ENCODE data around the gene TSPEAR.

The TSPEAR gene

DNA sequence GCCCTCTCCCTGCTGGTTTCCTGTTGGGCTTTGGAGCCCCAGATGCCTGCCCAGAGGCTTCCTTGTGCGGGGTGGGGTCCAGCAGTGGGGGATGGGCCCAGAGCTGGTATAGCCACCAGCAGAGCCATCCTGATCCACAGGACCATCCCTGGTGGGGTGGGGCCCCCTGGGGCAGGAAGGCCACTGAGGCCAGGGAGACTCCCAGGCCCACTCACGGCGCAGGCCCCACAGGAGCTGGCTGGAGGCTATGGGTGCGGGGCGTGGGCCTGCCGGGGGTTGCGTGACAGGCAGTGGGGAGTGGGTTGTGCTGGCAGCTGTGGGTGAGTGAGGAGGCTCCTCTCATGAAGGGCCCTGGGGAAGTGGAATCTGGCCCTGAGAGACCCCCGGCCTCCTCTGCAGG lies 250.4 kb downstream of the TSPEAR start:
- Histone ChIP-seq H3K36me3 (ENCODE audit: control insufficient read depth, insufficient read depth, low read length) (no peaks in the 10 kb centered on the region), H3K4me1 (ENCODE audit: control insufficient read depth, insufficient read depth, low read length) (no peaks in the 10 kb centered on the region)

DNA sequence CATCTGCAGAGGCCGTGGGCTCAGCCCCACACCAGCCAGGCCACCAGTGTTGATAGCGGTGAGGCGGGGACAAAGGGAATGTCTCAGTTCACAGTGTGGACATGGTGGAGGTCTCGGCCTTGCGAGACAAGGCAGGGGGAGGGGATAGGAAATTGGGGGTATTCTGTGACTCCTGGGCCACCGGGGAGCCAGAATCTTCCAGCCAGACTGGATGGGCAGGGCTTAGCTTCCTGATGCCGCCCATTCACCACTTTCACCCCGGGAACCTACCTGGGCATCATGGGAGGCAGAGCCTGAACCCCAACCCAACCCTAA lies 251.0 kb downstream of the TSPEAR start:
- Histone ChIP-seq H3K4me3 (ENCODE audit: low read length) (no peak overlapping the region), H3K4me1 (ENCODE audit: control insufficient read depth, insufficient read depth, low read length) (no peaks in the 10 kb centered on the region), H3K36me3 (ENCODE audit: control insufficient read depth, insufficient read depth, low read length) (no peaks in the 10 kb centered on the region), H3K27me3 (ENCODE audit: control insufficient read depth, insufficient read depth, low read length) (no peaks in the 10 kb centered on the region), H3K9ac (ENCODE audit: low read length) (no peak overlapping the region), H3K27ac (ENCODE audit: low read depth, low read length) (no peak overlapping the region)

More for the DNA sequence above, 250.4 kb downstream of the TSPEAR start:
- H3K4me3 ChIP-seq (ENCODE audit: low read length), result no peak overlapping the region
- H3K27ac ChIP-seq (ENCODE audit: low read depth, low read length), result no peak overlapping the region
- H3K9ac ChIP-seq (ENCODE audit: low read length), result no peak overlapping the region
- H3K27me3 ChIP-seq (ENCODE audit: control insufficient read depth, insufficient read depth, low read length), result no peaks in the 10 kb centered on the region

DNA sequence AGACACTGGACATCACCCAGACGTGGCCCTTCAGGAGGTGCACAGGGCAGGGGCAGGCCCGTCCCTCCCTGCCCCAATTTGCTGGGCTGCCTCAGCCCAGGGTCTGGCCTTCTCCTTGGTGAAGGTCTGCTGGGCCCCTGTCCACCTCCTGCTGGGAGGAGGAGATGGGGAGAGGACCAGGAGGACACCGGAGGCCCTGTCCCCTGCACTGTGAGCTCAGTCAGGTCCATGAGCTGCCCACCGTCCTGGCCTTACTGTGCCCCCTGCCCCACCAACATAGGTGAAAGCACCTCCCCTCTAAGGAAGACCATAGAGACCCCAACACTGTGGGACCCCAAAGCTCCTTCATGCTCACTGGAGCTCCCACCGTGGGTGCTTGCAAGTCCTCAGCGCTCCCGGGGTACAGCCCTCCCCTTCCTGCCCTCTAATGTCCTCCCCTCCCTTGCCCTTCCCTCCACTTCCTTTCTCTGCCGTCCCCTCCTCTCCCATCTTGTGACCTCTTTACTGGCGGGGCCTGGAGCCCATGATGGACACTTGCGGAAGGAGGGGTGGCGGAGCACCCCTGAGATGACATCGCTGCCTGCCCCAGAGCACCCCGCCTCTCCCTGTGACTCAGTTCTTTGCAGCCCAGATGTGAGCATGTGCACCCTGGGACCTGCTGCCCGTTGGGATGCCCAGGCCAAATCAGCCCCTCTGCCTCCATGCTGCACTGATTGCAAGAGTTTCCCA lies 251.5 kb downstream of the TSPEAR start:
- H3K4me1 ChIP-seq (ENCODE audit: control insufficient read depth, insufficient read depth, low read length), result no peaks in the 10 kb centered on the region
- H3K27me3 ChIP-seq (ENCODE audit: control insufficient read depth, insufficient read depth, low read length), result no peaks in the 10 kb centered on the region
- H3K4me3 ChIP-seq (ENCODE audit: low read length), result no peak overlapping the region
- no peaks in the 10 kb centered on the region for H3K36me3 ChIP-seq (ENCODE audit: control insufficient read depth, insufficient read depth, low read length)
- no peak overlapping the region for H3K27ac ChIP-seq (ENCODE audit: low read depth, low read length)
- no peak overlapping the region for H3K9ac ChIP-seq (ENCODE audit: low read length)

DNA sequence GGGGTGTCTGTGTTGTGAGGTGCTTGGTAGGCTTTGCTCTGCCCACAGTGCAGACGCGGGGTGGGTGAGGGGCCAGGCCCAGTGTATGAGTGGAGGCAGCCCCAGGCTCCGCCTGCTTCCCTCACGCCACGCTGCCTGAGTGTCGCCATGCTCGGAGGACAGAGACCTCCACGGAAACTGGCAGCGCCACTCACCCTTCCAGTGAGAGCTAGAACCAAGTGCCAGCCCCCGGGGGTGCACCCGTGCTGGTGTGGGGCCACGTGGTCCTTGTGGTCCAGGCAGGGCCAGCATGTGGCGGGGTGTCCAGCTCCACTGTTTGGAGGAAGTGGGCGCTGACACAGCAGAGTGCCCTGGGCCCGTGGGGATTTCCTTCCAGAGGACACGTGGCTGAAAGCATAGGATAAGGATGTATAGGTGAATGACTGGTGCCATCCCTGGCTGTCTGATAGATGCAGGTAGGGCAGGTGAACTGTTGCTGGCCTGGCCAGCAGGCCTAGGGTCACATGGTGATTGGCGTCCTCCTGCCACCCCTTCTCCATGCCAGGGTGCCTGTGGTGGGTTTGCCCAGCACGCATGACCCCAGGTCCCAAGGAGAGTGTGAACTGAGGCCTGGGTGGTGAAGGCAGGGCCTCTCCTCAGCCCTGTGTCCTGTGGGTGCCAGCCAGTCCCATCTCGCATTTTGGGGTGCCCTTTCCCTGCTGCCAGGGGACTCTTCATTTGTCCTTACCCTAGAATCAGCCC lies 252.2 kb downstream of the TSPEAR start:
- H3K9ac ChIP-seq (ENCODE audit: low read length), result no peak overlapping the region
- no peaks in the 10 kb centered on the region for H3K36me3 ChIP-seq (ENCODE audit: control insufficient read depth, insufficient read depth, low read length)
- H3K4me1 ChIP-seq (ENCODE audit: control insufficient read depth, insufficient read depth, low read length), result no peaks in the 10 kb centered on the region

DNA sequence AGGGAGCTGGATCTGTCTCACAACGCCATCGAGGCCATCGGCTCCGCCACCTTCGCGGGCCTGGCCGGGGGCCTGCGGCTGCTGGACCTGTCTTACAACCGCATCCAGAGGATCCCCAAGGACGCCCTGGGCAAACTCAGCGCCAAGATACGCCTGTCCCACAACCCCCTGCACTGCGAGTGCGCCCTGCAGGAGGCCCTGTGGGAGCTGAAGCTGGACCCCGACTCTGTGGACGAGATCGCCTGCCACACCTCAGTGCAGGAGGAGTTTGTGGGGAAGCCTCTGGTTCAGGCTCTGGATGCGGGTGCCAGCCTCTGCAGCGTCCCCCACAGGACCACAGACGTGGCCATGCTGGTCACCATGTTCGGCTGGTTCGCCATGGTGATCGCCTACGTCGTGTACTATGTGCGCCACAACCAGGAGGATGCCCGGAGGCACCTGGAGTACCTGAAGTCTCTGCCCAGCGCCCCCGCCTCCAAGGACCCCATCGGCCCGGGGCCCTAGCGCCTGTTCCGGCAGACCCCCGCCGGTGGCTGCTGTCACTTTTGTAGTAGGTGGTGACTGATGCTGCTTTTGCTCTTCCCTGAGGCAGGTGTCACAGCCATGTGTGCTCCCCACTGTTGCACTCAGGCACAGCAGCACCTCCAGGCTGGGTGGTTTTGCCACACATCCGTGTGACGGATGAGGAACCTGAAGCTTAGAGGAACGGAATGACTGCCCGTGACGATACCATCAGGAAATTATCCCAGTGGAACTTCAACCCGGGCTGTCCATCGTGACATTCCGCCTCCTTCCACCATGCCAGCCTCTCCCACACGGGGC lies 254.2 kb downstream of the TSPEAR start:
- Histone ChIP-seq H3K36me3 (ENCODE audit: control insufficient read depth, insufficient read depth, low read length) (no peaks in the 10 kb centered on the region), H3K9ac (ENCODE audit: low read length) (no peak overlapping the region), H3K27ac (ENCODE audit: low read depth, low read length) (no peak overlapping the region), H3K27me3 (ENCODE audit: control insufficient read depth, insufficient read depth, low read length) (no peaks in the 10 kb centered on the region), H3K4me1 (ENCODE audit: control insufficient read depth, insufficient read depth, low read length) (no peaks in the 10 kb centered on the region), H3K4me3 (ENCODE audit: low read length) (no peak overlapping the region)

More for the DNA sequence above, 252.2 kb downstream of the TSPEAR start:
- H3K4me3 ChIP-seq (ENCODE audit: low read length), result no peak overlapping the region
- no peaks in the 10 kb centered on the region for H3K27me3 ChIP-seq (ENCODE audit: control insufficient read depth, insufficient read depth, low read length)
- H3K27ac ChIP-seq (ENCODE audit: low read depth, low read length), result no peak overlapping the region

DNA sequence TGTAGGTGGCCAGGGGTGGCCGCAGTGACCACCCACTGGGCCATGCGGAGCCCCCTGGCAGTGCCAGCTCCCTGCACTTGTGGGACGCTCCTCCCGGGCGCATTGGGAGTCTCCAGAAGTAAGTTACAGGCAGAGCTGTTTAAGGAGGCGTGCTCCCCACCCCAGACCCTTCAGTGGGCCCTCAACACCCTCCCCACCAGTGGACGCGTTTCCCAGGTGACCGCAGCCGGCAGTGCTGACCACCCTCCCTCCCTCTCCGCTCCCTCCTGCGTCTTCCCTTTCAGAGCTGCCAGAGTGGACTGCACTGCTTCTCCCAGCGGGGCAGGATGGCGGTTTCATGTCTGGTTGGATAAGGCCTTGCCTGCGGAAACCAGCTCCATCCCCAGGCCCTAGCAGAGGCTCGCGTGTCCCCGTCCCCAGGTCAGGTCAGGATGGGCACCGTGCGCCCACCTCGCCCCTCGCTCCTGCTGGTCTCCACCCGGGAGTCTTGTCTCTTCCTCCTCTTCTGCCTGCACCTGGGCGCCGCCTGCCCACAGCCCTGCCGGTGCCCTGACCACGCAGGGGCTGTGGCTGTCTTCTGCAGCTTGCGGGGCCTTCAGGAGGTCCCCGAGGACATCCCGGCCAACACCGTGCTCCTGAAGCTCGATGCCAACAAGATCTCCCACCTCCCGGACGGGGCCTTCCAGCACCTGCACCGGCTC lies 255.0 kb downstream of the TSPEAR start:
- Histone ChIP-seq H3K27me3 (ENCODE audit: control insufficient read depth, insufficient read depth, low read length) (no peaks in the 10 kb centered on the region), H3K27ac (ENCODE audit: low read depth, low read length) (no peak overlapping the region), H3K4me1 (ENCODE audit: control insufficient read depth, insufficient read depth, low read length) (no peaks in the 10 kb centered on the region), H3K9ac (ENCODE audit: low read length) (no peak overlapping the region), H3K4me3 (ENCODE audit: low read length) (peak overlapping the region; percentile 70), H3K36me3 (ENCODE audit: control insufficient read depth, insufficient read depth, low read length) (no peaks in the 10 kb centered on the region)

DNA sequence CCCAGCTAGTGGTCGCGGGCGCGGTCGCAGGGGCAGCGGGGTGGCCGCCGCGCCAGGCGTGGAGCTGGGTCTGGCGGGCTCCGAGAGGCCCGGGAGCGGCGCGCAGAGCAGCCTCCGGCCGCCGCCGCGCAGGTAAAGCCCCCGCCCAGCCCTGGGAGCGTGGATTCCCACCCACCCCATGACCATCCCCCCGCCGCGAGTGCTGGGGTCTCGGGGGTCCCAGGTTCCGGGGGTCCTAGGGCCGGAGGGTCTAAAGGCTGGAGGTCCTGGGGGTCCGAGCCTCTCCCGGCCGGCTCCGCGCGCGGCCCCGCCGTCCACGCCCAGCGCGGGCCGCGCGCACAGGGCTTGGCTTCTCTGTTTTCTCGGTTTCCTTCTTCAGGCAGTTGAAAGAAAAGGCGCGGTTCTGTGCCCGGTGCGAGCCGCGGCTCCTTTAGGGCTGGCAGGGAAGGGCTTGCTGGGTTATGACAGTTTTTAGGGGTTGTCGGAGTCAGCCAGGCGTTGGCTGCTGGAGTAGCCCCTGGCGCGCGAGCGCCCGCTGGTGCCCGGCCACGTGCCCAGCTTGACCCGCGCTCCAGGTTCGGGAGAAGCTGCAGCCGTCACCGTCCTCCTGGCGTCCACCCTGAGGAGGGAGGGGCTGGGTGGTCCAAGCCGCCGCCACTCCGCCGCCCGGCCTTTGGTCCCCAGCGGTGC lies 255.7 kb downstream of the TSPEAR start:
- no peak overlapping the region for H3K9ac ChIP-seq (ENCODE audit: low read length)
- no peaks in the 10 kb centered on the region for H3K27me3 ChIP-seq (ENCODE audit: control insufficient read depth, insufficient read depth, low read length)
- H3K36me3 ChIP-seq (ENCODE audit: control insufficient read depth, insufficient read depth, low read length), result no peaks in the 10 kb centered on the region
- peak overlapping the region; percentile 43 for H3K27ac ChIP-seq (ENCODE audit: low read depth, low read length)
- H3K4me1 ChIP-seq (ENCODE audit: control insufficient read depth, insufficient read depth, low read length), result no peaks in the 10 kb centered on the region
- peak overlapping the region; percentile 70 for H3K4me3 ChIP-seq (ENCODE audit: low read length)

- H3K9ac ChIP-seq (ENCODE audit: low read length), result no peak within 1 kb of the TSS
- peak within 1 kb of the TSS; percentile 43 for H3K27ac ChIP-seq (ENCODE audit: low read depth, low read length)
Measured at GRCh38 chr21:44454747-44455523, 256.4 kb downstream of the TSPEAR start, which contains the start of gene LRRC3. Gene LRRC3 (plus strand): TSS chr21:44455510. CDS start chr21:44456645, 1,135 bp downstream.

GRCh38 chr21:44454058-44454457 lies 257.3 kb downstream of the TSPEAR start:
- Histone ChIP-seq H3K27me3 (ENCODE audit: control insufficient read depth, insufficient read depth, low read length) (no peaks in the 10 kb centered on the region), H3K9ac (ENCODE audit: low read length) (no peak overlapping the region), H3K27ac (ENCODE audit: low read depth, low read length) (no peak overlapping the region), H3K4me3 (ENCODE audit: low read length) (no peak overlapping the region), H3K36me3 (ENCODE audit: control insufficient read depth, insufficient read depth, low read length) (no peaks in the 10 kb centered on the region), H3K4me1 (ENCODE audit: control insufficient read depth, insufficient read depth, low read length) (no peaks in the 10 kb centered on the region)

More at GRCh38 chr21:44454747-44455523, 256.4 kb downstream of the TSPEAR start, which contains the start of gene LRRC3:
- Histone ChIP-seq H3K4me1 (ENCODE audit: control insufficient read depth, insufficient read depth, low read length) (no peaks in the 10 kb centered on the region), H3K4me3 (ENCODE audit: low read length) (peak within 1 kb of the TSS; percentile 70), H3K27me3 (ENCODE audit: control insufficient read depth, insufficient read depth, low read length) (no peaks in the 10 kb centered on the region), H3K36me3 (ENCODE audit: control insufficient read depth, insufficient read depth, low read length) (no peaks in the 10 kb centered on the region)

DNA sequence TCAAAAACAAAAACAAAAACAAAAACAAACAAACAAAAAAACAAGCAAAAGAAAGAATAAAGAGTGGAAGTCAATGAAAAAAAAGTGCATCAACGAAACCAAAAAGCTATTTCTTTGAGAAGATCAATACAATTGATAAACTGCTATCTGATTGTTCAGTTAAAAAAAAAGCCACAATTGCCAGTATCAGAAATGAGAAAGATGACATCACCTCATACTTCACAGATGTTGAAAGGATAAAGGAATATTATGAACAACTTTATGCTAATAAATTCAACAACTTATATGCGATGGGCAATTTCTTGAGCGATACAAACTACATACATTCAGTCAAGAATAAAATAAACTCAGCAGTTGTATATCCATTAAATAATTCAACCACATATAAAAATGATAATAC lies 258.3 kb downstream of the TSPEAR start:
- H3K36me3 ChIP-seq (ENCODE audit: control insufficient read depth, insufficient read depth, low read length), result no peaks in the 10 kb centered on the region
- H3K9ac ChIP-seq (ENCODE audit: low read length), result no peak overlapping the region
- no peaks in the 10 kb centered on the region for H3K27me3 ChIP-seq (ENCODE audit: control insufficient read depth, insufficient read depth, low read length)
- H3K27ac ChIP-seq (ENCODE audit: low read depth, low read length), result no peak overlapping the region
- no peaks in the 10 kb centered on the region for H3K4me1 ChIP-seq (ENCODE audit: control insufficient read depth, insufficient read depth, low read length)
- no peak overlapping the region for H3K4me3 ChIP-seq (ENCODE audit: low read length)

DNA sequence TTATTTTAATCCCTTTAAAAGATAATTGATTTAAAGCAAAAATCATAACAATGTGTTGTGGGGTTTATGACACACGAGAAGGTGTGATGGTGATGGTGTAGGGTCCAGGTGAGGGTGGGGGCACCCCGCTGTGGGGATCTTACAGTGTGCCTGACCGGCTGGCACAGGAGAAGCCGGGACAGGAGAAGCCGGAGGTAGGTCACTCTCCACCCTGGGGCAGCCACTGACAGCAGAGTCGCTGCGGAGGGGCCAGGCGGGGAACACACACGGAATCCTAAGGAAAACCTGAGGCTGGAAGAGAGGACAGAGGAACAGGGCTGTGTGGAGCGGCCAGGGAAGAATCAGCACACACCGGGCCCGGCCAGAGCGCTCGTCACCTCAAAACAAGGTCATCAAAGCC lies 260.4 kb downstream of the TSPEAR start:
- no peaks in the 10 kb centered on the region for H3K4me1 ChIP-seq (ENCODE audit: control insufficient read depth, insufficient read depth, low read length)
- no peaks in the 10 kb centered on the region for H3K36me3 ChIP-seq (ENCODE audit: control insufficient read depth, insufficient read depth, low read length)
- no peak overlapping the region for H3K27ac ChIP-seq (ENCODE audit: low read depth, low read length)
- H3K9ac ChIP-seq (ENCODE audit: low read length), result no peak overlapping the region
- H3K27me3 ChIP-seq (ENCODE audit: control insufficient read depth, insufficient read depth, low read length), result no peaks in the 10 kb centered on the region
- H3K4me3 ChIP-seq (ENCODE audit: low read length), result no peak overlapping the region
